D341Med (cell line): ENCODE measurements around the gene CEP89.
"Not testable (repeated sequence)": the region's sequence is repeated elsewhere in the genome, so short reads cannot be mapped to it uniquely, and the experiment has no call there.

Experiments used
- DNase-seq: peaks from one replicate; pipeline ENCODE4 v3.0.0; 2012; ENCODE audit warnings: low spot score

CEP89 gene

DNA sequence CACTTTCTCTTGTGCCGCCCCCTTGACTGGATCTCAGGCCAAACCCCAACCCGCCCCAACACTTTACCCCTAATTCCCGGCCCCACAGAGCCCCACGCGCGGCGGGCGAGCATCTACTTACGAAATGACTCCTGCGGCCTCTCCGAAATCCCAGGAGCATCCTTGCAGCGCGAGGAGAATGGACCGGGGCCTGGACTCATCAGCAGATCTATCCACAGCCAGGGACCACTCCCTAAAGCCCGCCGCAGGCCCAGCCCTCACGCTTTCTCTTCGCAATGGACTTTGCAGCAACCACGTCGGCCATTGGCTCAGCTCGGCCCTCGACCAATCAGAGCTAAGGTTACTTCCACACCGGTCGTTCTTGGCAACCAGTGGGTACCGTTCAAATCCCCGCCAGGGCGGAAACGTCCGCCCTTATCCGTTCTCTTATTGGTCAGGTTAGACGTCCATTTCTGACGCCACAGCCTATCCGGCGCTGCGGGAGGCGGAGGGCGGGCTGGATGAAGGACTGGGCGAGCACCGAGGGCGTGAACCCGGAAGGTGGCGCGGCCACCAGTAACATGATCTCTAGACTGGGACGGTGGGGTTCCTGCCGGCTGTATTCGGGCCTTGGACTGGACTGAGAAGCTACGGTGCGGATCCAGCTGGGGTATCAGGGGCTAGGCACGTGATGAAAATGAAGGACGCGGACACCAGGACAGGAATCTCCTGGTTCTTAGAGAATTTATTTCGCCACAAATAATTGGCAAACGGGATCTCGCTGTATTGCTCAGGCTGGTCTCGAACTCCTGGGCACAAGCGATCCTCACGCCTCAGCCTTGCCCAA lies at the start of gene CEP89, which contains the start of gene FAAP24:
CEP89 (minus strand) TSS at position 244 of the 826 bp plus-strand sequence; CDS start at position 160, 84 bp downstream.
FAAP24 (plus strand) TSS at position 528 of the 826 bp plus-strand sequence. CDS start 955 bp downstream, outside the sequence.
- DNase-seq, result peak; percentile 98

- DNase-seq, result not testable (repeated sequence)
These were observed 39.1 kb upstream of the CEP89 start for GRCh38 chr19:33010891-33011290.

DNA sequence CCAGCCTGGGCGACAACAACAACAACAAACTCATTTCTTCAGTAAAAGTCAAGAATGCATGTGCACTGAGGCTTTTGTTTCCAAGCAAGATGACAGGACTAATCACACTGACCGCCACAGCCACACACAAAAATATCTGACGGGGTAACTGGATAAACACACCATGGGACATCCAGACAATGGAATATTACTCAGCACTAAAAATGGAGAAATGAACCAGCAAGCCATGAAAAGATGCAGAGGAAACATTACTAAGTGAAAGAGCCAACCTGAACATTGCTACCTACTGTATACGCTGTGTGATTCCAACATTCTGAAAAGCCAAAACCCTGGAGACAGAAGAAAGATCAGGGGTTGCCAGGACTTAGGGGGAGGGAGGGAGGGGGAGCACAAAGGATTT lies 37.0 kb upstream of the CEP89 start:
- DNase-seq, result no peak

GRCh38 chr19:33005440-33005839 lies 33.7 kb upstream of the CEP89 start:
- no peak for DNase-seq

GRCh38 chr19:33003424-33004024 lies 31.8 kb upstream of the CEP89 start:
- not testable (repeated sequence) for DNase-seq

DNA sequence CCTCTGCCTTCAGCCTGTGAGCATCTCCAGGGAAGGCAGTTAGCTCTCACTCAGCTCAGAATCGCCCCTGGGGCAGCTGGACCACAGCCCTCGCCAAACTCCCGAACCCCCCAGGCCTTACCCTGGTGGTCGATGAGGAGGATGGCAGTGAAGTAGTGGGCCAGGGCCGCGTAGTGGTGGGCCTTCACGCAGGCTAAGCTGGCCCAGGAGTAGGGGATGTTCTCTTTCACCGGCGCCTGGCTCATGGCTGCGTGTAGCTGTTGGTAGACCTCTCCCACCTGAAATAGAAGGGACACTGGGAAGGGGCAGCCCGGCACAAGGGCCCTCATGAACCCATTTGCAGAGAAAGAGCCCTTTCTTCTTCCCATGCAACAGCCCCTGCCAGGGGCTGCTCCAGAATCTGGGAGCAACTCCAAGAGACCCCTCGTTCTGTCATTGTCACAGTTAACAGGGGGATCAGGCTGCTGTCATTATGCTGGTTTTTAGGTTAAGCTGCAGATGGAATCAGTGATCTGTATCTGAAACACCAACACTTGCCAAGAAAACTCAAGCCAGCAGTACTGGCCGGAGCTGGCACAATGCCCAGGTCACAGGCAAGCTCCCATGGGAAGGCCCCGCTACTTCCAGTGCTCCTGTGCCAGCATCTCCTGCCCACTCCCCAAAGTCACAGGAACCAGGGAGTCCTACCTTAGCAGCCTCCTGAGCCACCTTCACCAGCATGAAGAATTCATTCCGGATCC lies 30.5 kb upstream of the CEP89 start:
- not testable (repeated sequence) for DNase-seq

GRCh38 chr19:33000910-33001309 lies 29.2 kb upstream of the CEP89 start:
- no peak for DNase-seq

GRCh38 chr19:33000510-33000909 lies 28.8 kb upstream of the CEP89 start:
- DNase-seq, result no peak

- no peak for DNase-seq
These were observed 27.0 kb upstream of the CEP89 start for GRCh38 chr19:32998722-32999121.

GRCh38 chr19:32997716-32998355 lies 26.1 kb upstream of the CEP89 start:
- no peak for DNase-seq

DNA sequence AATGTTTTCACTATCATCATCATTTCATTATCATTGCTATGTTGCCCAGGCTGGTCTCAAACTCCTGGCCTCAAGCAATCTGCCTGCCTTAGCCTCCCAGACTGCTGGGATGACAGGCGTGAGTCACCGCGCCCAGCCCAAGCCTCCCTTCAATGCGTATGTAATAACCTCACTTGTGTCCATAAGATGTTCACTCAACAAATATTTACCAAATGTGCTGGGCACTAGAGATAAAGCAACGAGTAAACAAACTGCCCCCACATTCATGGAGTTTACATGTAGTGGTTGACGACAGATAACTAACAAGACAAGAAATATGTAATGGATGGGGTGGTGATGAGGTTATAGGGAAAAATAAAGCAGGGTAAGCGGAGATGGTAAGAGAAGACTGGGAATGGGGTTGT lies 25.3 kb upstream of the CEP89 start:
- DNase-seq, result not testable (repeated sequence)

GRCh38 chr19:32995966-32996365 lies 24.2 kb upstream of the CEP89 start:
- not testable (repeated sequence) for DNase-seq

DNA sequence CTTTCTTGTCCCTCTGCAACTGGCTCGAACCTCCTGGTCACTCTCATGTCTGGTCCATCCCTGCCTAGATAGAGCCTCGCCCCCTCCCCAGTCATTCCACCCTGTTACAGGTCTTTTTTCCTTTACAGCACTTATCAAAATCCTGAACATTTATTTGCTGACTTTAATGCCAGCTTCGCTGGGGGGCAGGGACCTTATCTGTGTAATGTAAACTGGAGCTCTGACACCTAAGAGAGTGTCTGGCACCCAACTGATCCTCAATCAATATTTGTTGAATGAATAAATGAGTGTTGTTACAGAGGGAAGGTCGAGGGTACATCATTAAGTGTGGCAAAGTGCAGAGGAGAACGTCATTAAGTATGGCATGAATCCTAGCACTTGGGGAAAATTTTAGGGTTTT lies 17.0 kb upstream of the CEP89 start:
- DNase-seq, result no peak

DNA sequence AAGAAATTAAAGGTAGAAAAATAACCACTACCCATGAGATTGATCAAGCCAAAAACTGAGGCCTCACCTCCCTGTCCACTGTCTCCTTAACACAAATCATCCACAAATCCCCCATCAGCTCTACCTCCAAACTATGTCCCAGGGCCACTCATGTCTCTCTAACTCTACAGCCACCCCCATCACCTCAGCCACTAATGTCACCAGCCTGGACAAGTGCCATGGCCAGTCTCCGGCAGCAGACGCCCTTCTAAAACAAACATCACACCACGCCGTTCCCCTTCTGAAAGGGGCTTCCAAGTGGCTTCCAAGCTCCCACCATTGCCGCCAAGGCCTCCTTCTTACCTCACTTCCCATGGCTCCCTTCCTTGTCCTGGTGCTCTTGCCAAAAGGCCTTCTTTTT lies 16.5 kb upstream of the CEP89 start:
- DNase-seq, result not testable (repeated sequence)

DNA sequence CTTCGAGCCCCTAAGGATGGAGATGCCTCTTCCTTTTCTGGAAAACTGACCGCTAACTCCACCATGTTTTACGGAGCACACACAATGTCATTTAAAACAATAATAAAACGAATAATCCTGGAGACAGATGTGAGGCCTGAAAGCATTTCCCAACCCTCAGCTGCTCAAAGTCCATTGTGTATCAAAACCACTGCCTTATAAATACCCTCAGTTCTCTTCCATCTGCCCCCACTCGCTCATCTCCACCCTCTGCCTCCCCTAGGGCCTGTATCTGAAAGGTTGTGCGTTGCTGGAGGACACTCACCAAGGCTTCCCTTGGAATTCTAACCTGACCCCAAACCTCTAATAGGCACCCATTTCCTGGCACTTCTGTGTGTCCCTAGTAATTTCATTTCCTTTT lies 10.7 kb upstream of the CEP89 start:
- not testable (repeated sequence) for DNase-seq

DNA sequence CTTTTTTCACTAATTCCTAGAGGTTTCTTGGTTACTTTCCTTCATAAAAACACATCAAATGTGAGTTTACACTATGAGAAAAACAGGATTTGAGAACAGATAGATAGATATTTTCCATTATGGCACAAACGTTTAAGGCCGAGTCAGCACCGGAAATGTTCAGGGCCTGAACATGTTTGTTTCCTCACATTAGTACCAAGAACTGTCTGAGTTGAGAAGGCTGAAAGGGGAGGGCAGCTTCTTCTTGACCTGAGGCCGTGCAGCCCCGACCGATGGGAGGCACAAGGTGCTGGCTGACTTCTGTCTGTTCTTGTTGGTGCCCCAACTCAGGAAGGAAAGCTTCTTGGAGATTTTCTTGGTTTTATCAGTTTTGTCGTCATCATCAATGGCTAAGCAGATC lies 8.0 kb upstream of the CEP89 start:
- not testable (repeated sequence) for DNase-seq

DNA sequence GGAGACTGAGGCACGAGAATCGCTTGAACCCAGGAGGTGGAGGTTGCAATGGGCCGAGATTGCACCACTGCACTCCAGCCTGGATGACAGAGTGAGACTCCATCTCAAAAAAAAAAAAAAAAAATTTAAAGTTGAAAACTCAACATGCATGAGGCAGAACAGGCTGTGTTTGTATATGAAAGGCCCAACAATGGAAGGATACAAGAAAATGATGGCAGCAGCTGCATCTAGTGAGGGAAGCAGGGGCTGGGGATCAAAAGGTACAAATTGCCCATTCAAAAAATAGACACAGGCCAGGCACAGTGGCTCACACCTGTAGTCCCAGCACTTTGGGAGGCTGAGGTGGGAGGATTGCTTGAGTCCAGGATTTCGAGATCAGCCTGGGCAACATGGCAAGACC lies 6.1 kb upstream of the CEP89 start:
- not testable (repeated sequence) for DNase-seq

- no peak for DNase-seq
These were observed 5.5 kb upstream of the CEP89 start for GRCh38 chr19:32977280-32977679.

- peak; percentile 76 for DNase-seq
These were observed 4.6 kb upstream of the CEP89 start for GRCh38 chr19:32976223-32976805.

DNA sequence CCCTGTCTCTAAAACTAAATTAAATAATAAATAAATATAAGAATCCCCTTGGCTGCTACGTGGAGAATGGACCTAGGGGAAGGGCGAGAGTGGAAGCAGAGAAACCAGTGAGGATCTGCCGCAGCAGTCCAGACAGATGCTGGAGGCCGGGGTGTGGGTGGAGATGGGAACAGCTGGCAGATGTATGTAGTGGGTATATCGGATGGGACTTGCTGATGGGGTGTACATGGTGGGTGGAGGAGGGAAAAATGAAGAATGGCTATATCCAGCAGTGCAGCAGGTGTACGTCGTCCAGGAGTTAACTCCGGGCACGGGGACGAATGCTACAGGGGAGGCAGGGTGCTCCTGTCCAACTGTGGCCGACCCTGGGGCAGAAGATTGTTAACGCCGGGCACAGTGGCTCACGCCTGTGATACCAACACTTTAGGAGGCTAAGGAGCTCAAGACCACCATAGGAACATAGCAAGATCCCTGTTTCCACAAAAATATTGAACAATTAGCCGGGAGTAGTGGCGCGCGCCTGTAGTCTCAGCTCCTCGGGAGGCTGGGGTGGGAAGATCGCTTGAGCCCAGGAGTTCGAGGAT lies 654 bp downstream of the CEP89 start:
- DNase-seq, result no peak

- DNase-seq, result no peak
These were observed 2.2 kb downstream of the CEP89 start for GRCh38 chr19:32969549-32969948.
